AG04450 (cell line): Measurements from ENCODE around the gene FAM107B. TPM values are rescaled to one million over a fixed set of nuclear protein-coding genes. Genes with fewer than 3 reads are reported as not detected.

Experiments
- CTCF ChIA-PET: fragments of 300-600, 350-600 bp; formaldehyde crosslinking; extraction: SDS; loops from one replicate; lab custom pipeline; 2022; ENCODE audit warnings: antibody characterized with exemption, inconsistent platforms; lab: Charles Lee
- POLR2A ChIA-PET: fragments of 350-600 bp; formaldehyde crosslinking; extraction: SDS; loops from one replicate; lab custom pipeline; 2021; ENCODE audit warnings: antibody characterized with exemption, inconsistent platforms; lab: Yijun Ruan, JAX
- DNase-seq: peaks from one replicate; pipeline ENCODE4 v3.0.0-alpha.2; 2011; ENCODE audit warnings: low read depth, low spot score
- H3K27ac ChIP-seq: one replicate; pipeline ENCODE4 v1.5.1; 2012; ENCODE audit warnings: low read depth, low read length, control low read depth
- H3K27me3 ChIP-seq: one replicate; pipeline ENCODE4 v1.6.0; 2012; ENCODE audit warnings: low read length; ENCODE audit not compliant: control insufficient read depth, insufficient read depth
- H3K4me3 ChIP-seq: 2 replicates; pipeline ENCODE4 v1.5.1; 2011; ENCODE audit warnings: mild to moderate bottlenecking, low read depth, low read length, control low read depth
- H3K9me3 ChIP-seq: 2 replicates; pipeline ENCODE4 v1.5.1; 2012; ENCODE audit warnings: low read length; ENCODE audit not compliant: control insufficient read depth, insufficient read depth
- polyA plus RNA-seq: library from polyadenylated mRNA; depleted of rRNA; stranded (reverse); fragments of >200 nt; gene quantifications from 2 replicates; pipeline ENCODE4 v1.2.3, GENCODE V29; 2011
- TF ChIP-seq, protein P1 (sequence below): IDR thresholded peaks from 2 replicates; pipeline ENCODE4 v1.5.1; 2011; ENCODE audit warnings: low read depth, low read length, control low read depth, inconsistent platforms

Gene FAM107B
- polyA plus RNA-seq, 1 experiment, result 41.4 TPM

DNA sequence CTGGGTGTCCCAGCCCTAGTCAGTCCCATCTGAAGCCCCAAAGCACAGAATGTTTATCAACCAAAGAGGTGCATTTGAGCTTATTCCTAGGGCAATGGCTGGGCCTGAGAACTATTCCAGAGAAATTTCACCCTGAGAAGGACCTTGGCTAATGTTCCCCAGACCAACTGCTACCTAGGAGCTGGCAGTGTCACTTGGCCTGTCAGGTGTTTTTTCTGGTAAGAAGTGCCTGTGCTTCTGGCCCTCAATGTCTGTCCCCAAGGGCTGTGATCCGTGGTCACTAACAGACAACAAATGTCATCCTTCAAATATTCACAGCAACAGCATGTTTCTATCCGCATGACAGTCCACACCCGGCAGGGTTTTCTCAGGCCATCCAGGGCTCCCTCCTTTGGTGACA is 234.6 kb downstream of the FAM107B start:
- ChIA-PET POLR2A (no interaction called here), CTCF (no interaction called here)

DNA sequence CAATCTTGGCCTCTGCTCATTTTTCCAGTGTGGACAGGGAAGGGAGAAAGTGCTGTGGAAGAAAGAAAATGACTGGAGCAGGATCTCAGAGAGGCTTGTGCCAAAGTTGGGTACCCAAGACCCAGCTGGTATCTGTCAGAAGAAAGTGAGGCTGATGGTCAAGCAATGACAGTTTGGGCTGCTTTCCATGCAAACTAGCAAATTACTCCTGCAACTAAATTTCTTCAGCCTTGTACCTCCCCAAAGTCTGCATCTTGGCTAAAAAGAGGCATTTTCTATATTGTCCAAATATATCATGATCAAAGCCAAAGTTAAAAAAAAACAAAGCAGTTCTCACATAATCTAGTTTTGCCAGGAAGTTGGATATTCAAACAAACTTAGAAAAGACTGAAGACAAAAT is 235.5 kb downstream of the FAM107B start:
- no peak for DNase-seq
- CTCF ChIA-PET, result no interaction called here
- Histone ChIP-seq H3K27me3 (no peaks in the 10 kb centered on the region), H3K9me3 (no peaks in the 10 kb centered on the region), H3K27ac (no peak overlapping the region), H3K4me3 (no peak overlapping the region)
- TF ChIP-seq, protein P1, sequence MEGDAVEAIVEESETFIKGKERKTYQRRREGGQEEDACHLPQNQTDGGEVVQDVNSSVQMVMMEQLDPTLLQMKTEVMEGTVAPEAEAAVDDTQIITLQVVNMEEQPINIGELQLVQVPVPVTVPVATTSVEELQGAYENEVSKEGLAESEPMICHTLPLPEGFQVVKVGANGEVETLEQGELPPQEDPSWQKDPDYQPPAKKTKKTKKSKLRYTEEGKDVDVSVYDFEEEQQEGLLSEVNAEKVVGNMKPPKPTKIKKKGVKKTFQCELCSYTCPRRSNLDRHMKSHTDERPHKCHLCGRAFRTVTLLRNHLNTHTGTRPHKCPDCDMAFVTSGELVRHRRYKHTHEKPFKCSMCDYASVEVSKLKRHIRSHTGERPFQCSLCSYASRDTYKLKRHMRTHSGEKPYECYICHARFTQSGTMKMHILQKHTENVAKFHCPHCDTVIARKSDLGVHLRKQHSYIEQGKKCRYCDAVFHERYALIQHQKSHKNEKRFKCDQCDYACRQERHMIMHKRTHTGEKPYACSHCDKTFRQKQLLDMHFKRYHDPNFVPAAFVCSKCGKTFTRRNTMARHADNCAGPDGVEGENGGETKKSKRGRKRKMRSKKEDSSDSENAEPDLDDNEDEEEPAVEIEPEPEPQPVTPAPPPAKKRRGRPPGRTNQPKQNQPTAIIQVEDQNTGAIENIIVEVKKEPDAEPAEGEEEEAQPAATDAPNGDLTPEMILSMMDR, result no peak
- POLR2A ChIA-PET, result no interaction called here

More for the DNA sequence above, 234.6 kb downstream of the FAM107B start:
- Histone ChIP-seq H3K27ac (no peak overlapping the region), H3K4me3 (no peak overlapping the region), H3K27me3 (no peaks in the 10 kb centered on the region), H3K9me3 (no peaks in the 10 kb centered on the region)
- no peak for DNase-seq
- TF ChIP-seq, protein P1, result no peak

DNA sequence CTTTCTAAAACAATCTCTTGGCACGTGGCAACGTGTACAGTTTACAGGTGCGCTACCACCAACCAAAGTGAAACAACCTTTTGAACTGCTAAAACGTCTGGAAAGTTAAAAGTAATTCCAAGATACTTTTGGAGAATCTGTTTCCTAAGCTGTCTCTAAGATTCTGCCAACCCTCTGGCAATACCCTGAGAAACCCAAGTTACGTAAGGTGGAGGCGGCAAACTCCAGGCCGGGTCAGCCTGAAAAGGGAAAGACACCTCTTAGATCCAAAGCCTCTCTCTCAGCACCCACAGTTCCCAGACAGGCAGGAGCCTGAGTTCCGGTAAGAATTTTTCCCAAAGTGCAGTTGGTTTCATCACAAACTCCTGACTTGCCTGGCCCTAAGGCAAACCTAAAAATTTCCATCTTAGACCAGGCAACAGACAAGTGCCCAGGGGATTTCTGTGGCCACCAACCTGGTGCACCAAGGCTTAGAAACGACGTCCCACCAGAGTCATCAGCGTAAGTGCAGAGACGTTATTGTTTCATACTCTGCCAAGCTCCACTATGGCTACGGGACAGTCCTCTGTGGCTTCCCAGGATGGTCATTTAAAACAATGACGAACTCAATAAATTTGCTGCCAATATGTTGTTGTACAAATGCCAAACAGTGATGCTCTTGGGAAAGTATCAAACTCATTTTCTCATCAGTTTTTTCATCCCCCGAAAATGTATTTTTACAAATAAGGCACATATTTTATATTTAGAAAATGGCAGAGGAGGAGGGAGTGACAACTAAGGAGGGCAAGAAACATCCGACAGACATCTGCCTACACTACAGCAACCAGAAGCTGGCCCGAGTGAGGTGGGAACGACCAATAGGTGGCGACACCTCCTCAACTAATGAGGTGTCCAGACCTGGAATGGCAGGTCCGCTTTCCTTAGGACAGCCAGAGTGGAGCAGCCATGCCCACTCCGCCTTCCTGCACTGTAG is 238.2 kb downstream of the FAM107B start:
- TF ChIP-seq, protein P1, result peak; percentile 55
- Histone ChIP-seq H3K9me3 (no peaks in the 10 kb centered on the region), H3K27ac (no peak overlapping the region), H3K4me3 (no peak overlapping the region), H3K27me3 (no peaks in the 10 kb centered on the region)
- ChIA-PET POLR2A (no interaction called here), CTCF (interaction anchor here (1.2 to 1.5 kb wide), 4 partner anchors 13 to 283 kb away, joined by 3 to 6 read pairs (median 4); no protein-coding TSS in a partner anchor)
- DNase-seq, result no peak

DNA sequence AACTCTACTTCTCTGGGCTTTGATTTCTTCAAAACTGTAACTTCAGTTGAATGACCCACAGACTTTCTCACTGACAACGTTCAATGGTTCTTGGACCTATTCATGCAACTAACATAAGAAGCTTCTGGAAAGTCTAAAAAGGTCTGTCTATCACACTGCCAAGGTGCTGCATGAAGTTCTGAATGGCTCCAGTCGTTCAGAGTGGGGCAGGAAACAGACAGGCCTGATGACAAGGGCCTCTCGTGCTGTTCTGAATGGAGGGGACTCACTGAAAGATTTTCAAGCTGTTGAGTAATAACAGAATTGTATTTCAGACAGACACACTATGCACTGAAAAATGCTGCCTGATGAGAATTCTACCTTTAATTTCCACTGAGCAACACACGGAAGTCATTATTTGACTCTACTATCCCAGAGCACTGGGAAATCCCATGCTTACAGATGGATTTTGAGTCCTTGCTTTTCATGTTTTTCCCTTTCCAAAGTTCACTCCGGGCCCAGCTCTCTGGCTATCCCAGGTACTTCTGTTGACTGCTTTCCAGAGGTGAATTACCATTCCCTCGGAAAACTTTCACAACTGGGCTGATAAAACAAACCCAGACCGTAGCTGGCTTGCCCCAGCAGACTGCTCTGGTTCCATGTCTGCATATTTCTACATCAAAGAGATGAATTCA is 239.1 kb downstream of the FAM107B start:
- TF ChIP-seq, protein P1, result no peak
- CTCF ChIA-PET, result interaction anchor here (1.5 kb wide), 1 partner anchor 288 kb away, joined by 3 read pairs; no protein-coding TSS in a partner anchor
- POLR2A ChIA-PET, result interaction anchor here (0.5 kb wide), 1 partner anchor 67 kb away, joined by 4 read pairs; no protein-coding TSS in a partner anchor
- Histone ChIP-seq H3K9me3 (no peaks in the 10 kb centered on the region), H3K27me3 (no peaks in the 10 kb centered on the region), H3K4me3 (no peak overlapping the region), H3K27ac (no peak overlapping the region)
- DNase-seq, result no peak
